Osteocyte (in vitro differentiated cells): ENCODE results near the gene LRBA. TPM values are rescaled to one million over a fixed set of nuclear protein-coding genes. Genes with fewer than 3 reads are reported as not detected.

Source experiments
- DNase-seq: peaks from one replicate; pipeline ENCODE4 v3.0.0; 2021; ENCODE audit warnings: mixed read lengths; ENCODE audit not compliant: unreplicated experiment; ENCODE audit errors: extremely low spot score
- H3K27ac Mint-ChIP-seq: one replicate; pipeline ENCODE4 v1.8.0; 2021; ENCODE audit warnings: mild to moderate bottlenecking, mixed read lengths; ENCODE audit not compliant: unreplicated experiment
- H3K27me3 Mint-ChIP-seq: one replicate; pipeline ENCODE4 v1.8.0; 2021; ENCODE audit warnings: mixed read lengths; ENCODE audit not compliant: unreplicated experiment
- H3K36me3 Mint-ChIP-seq: one replicate; pipeline ENCODE4 v1.8.0; 2021; ENCODE audit warnings: mixed read lengths; ENCODE audit not compliant: unreplicated experiment
- H3K4me1 Mint-ChIP-seq: one replicate; pipeline ENCODE4 v1.8.0; 2021; ENCODE audit warnings: mixed read lengths; ENCODE audit not compliant: unreplicated experiment
- H3K4me3 Mint-ChIP-seq: one replicate; pipeline ENCODE4 v1.8.0; 2021; ENCODE audit warnings: mild to moderate bottlenecking, moderate library complexity, mixed read lengths; ENCODE audit not compliant: unreplicated experiment
- H3K9me3 Mint-ChIP-seq: one replicate; pipeline ENCODE4 v1.8.0; 2021; ENCODE audit warnings: mixed read lengths; ENCODE audit not compliant: unreplicated experiment
- CTCF ChIP-seq: fragments of 200-600 bp; sonication (generic); IDR thresholded peaks from 2 replicates; pipeline ENCODE4 v1.5.0; 2021; ENCODE audit warnings: antibody characterized with exemption, mild to moderate bottlenecking, moderate library complexity
- total RNA-seq: library from RNA; stranded (reverse); gene quantifications from 2 replicates; pipeline ENCODE4 v1.2.1, GENCODE V29; 2021

The LRBA gene
- total RNA-seq, 1 donor from 2014 or later: 40.8 TPM

DNA sequence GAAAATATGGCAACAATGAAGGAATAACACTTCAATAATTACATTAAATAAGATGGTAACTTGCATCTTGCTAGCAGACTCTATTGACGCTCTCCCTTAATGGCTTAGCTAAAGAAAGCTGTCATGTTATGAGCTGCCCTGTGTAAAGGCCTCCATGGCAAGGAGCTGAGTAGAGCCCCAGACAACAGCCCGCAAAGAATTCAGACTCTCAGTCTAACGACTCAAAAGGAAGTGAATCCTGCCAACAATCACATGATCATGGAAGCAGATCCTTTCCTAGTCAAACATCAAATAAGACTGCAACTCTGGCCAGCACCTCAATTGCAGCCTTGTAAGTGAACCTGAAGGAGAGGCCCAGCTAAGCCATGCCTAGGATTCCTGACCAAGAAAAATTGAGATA is 275.5 kb downstream of the LRBA start:
- no peak for DNase-seq
- Mint-ChIP-seq H3K36me3 (peaks cover 3% of the 10 kb centered on the region), H3K4me1 (peaks cover 3% of the 10 kb centered on the region), H3K27ac (no peak overlapping the region), H3K9me3 (peaks cover 18% of the 10 kb centered on the region), H3K27me3 (no peaks in the 10 kb centered on the region), H3K4me3 (no peak overlapping the region)
- no peak for TF ChIP-seq CTCF

- Mint-ChIP-seq H3K9me3 (peaks cover 42% of the 10 kb centered on the region), H3K27me3 (no peaks in the 10 kb centered on the region), H3K27ac (no peak overlapping the region), H3K4me1 (peaks cover 26% of the 10 kb centered on the region), H3K36me3 (peaks cover 37% of the 10 kb centered on the region), H3K4me3 (no peak overlapping the region)
- TF ChIP-seq CTCF: no peak
- no peak for DNase-seq
Observed at GRCh38 chr4:150725957-150726523, 289.0 kb downstream of the LRBA start.

DNA sequence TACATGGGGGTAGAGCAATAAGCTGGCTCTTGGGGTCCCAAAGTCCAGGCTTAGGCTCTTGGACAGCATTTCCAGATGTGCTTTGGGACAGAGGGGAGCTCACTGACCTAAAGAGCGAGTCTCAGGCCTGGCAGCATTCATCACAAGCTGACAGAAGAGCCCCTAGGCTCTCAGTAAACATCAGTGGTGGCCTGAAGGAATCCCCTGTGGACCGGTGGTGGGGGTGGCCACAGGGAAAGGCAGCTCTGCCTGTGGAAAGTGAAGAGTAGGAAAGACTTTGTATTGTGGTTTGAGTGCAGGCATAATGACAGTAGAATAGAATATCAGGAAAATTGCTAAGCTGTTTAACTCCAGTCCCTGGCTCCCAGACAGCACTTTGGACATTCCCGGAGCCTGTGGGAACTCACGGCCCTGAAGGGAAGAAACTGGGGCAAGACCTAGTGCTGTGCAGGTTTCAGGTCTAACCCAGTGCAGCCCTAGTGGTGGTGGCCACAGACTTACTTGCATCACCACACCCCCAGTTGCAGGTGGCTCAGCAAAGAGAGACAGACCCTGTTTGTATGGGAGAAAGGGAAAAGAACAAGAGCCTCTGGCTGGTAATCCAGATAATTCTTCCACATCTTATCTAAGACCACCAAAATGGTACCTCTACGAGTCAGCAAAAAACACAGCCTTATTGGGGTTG is 291.2 kb downstream of the LRBA start:
- Mint-ChIP-seq H3K27me3 (no peaks in the 10 kb centered on the region), H3K36me3 (peaks cover 27% of the 10 kb centered on the region), H3K9me3 (peaks cover 26% of the 10 kb centered on the region), H3K4me1 (peaks cover 31% of the 10 kb centered on the region), H3K27ac (peak overlapping the region; percentile 40), H3K4me3 (no peak overlapping the region)
- no peak for DNase-seq
- no peak for TF ChIP-seq CTCF

GRCh38 chr4:150722908-150723362 is 292.1 kb downstream of the LRBA start:
- no peaks in the 10 kb centered on the region for H3K27me3 Mint-ChIP-seq
- peak; percentile 59 for TF ChIP-seq CTCF
- no peak overlapping the region for H3K4me3 Mint-ChIP-seq
- peak overlapping the region; percentile 40 for H3K27ac Mint-ChIP-seq
- H3K9me3 Mint-ChIP-seq: peaks cover 20% of the 10 kb centered on the region
- peak; percentile 88 for DNase-seq
- H3K4me1 Mint-ChIP-seq: peaks cover 31% of the 10 kb centered on the region
- peaks cover 23% of the 10 kb centered on the region for H3K36me3 Mint-ChIP-seq

DNA sequence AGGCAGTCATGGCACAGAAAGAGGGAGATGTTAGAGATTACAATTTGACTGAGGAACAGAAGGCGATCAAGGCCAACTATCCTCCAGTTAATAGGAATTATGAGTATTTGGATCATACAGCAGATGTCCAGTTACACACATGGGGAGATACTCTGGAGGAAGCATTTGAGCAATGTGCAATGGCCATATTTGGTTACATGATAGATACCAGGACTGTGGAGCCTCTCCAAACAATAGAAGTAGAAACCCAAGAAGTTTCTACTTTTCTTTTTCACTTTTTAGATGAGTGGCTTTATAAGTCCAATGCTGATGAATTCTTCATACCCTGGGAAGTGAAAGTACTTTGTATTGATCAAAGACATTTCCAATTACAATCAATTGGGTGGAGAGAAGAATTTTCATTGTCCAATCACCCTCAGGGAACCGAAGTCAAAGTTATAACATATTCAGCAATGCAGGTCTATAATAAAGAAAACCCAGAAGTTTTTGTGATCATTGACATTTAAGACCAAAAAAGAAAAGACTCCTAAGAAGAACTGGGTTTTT is 294.0 kb downstream of the LRBA start:
- TF ChIP-seq CTCF: no peak
- H3K4me3 Mint-ChIP-seq: no peak overlapping the region
- H3K4me1 Mint-ChIP-seq: peaks cover 34% of the 10 kb centered on the region
- H3K36me3 Mint-ChIP-seq: peaks cover 15% of the 10 kb centered on the region
- peaks cover 12% of the 10 kb centered on the region for H3K9me3 Mint-ChIP-seq
- DNase-seq: no peak
- H3K27ac Mint-ChIP-seq: no peak overlapping the region
- no peaks in the 10 kb centered on the region for H3K27me3 Mint-ChIP-seq
